Fibroblast of gingiva (primary cell): Measurements from ENCODE around the gene TGFBRAP1.
A peak's percentile ranks its signal among the peaks of the same experiment; 100 is the strongest.
"Not testable (repeated sequence)": the region's sequence is repeated elsewhere in the genome, so short reads cannot be mapped to it uniquely, and the experiment has no call there.

Source experiments
- DNase-seq: peaks from one replicate; pipeline ENCODE4 v3.0.0-alpha.2; 2011; ENCODE audit warnings: low read depth

The TGFBRAP1 gene

GRCh38 chr2:105358593-105358992, 29.1 kb upstream of the TGFBRAP1 start:
- DNase-seq: no peak

- DNase-seq: no peak
These were observed 27.6 kb upstream of the TGFBRAP1 start for GRCh38 chr2:105357122-105357521.

- DNase-seq: peak; percentile 24
These were observed 15.3 kb upstream of the TGFBRAP1 start for GRCh38 chr2:105344704-105345345.

GRCh38 chr2:105339414-105339813, 9.9 kb upstream of the TGFBRAP1 start:
- no peak for DNase-seq

GRCh38 chr2:105338020-105338385, 8.5 kb upstream of the TGFBRAP1 start:
- DNase-seq: no peak

- peak; percentile 74 for DNase-seq
These were observed 7.8 kb upstream of the TGFBRAP1 start, which contains the start of gene C2orf49 for GRCh38 chr2:105337122-105338019. C2orf49 (plus strand) TSS chr2:105337540; CDS start chr2:105337588, 48 bp downstream.

GRCh38 chr2:105336786-105337121, 7.2 kb upstream of the TGFBRAP1 start:
- no peak for DNase-seq

GRCh38 chr2:105335469-105335868, 5.9 kb upstream of the TGFBRAP1 start:
- no peak for DNase-seq

GRCh38 chr2:105334211-105334610, 4.7 kb upstream of the TGFBRAP1 start:
- DNase-seq: no peak

- no peak for DNase-seq
These were observed 1.3 kb upstream of the TGFBRAP1 start for GRCh38 chr2:105330681-105331375.

- DNase-seq: no peak
These were observed 359 bp downstream of the TGFBRAP1 start for GRCh38 chr2:105329197-105329554.

GRCh38 chr2:105328281-105329196, 996 bp downstream of the TGFBRAP1 start:
- DNase-seq: peak; percentile 50

GRCh38 chr2:105327690-105328089, 1.8 kb downstream of the TGFBRAP1 start:
- DNase-seq: no peak

- not testable (repeated sequence) for DNase-seq
These were observed 2.3 kb downstream of the TGFBRAP1 start for GRCh38 chr2:105327271-105327670.

- no peak for DNase-seq
These were observed 4.1 kb downstream of the TGFBRAP1 start for GRCh38 chr2:105325389-105325963.

GRCh38 chr2:105324732-105325131, 4.8 kb downstream of the TGFBRAP1 start:
- no peak for DNase-seq

GRCh38 chr2:105324101-105324500, 5.4 kb downstream of the TGFBRAP1 start:
- DNase-seq: no peak

- DNase-seq: no peak
These were observed 6.4 kb downstream of the TGFBRAP1 start for GRCh38 chr2:105323111-105323510.

- no peak for DNase-seq
These were observed 7.5 kb downstream of the TGFBRAP1 start for GRCh38 chr2:105321875-105322646.

- no peak for DNase-seq
These were observed 8.8 kb downstream of the TGFBRAP1 start for GRCh38 chr2:105320651-105321215.
